Stromal cell of bone marrow (primary cell): ENCODE measurements around the gene FLYWCH2.
"Not testable (repeated sequence)": the region's sequence is repeated elsewhere in the genome, so short reads cannot be mapped to it uniquely, and the experiment has no call there.

Experiments used
- DNase-seq: peaks from one replicate; pipeline ENCODE4 v3.0.0-alpha.2; 2012; ENCODE audit warnings: low read depth

The FLYWCH2 gene

DNA sequence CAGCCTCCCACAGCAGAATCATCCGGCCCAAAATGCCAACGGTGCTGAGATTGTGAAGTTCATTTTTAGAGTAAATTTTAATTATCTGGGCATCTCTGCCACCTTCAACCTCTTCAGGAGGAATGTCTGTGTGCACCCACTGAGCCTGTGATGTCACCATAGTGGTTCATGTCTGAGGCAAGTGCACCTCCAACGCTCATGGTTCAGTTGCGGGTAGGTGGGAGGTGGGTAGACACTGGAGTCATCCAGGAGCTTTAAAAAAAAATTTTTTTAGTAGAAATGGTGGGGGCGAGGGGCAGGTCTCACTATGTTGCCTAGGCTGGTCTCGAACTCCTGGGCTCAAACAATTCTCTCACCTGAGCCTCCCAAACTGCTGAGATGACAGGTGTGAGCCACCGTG, 30.6 kb downstream of the FLYWCH2 start:
- DNase-seq: no peak

DNA sequence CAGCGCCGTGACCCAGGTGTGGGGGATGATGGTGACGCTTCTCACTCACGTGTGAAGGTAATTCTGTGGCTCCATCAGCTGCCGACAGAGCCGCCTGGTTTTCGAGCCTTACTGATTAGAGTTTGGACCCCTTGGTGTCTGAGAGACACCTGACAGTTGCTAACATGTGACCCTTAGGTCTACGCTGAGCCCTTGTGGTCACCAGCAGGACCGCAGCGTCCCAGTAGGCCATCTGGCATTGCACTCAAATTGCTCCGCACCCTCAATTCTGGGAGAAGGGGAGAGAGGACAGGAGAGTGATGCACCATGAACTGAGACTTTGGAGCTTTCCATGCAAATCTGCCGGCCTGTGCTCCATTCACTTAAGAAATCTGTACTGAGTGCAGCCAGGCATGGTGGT, 31.2 kb downstream of the FLYWCH2 start:
- no peak for DNase-seq

DNA sequence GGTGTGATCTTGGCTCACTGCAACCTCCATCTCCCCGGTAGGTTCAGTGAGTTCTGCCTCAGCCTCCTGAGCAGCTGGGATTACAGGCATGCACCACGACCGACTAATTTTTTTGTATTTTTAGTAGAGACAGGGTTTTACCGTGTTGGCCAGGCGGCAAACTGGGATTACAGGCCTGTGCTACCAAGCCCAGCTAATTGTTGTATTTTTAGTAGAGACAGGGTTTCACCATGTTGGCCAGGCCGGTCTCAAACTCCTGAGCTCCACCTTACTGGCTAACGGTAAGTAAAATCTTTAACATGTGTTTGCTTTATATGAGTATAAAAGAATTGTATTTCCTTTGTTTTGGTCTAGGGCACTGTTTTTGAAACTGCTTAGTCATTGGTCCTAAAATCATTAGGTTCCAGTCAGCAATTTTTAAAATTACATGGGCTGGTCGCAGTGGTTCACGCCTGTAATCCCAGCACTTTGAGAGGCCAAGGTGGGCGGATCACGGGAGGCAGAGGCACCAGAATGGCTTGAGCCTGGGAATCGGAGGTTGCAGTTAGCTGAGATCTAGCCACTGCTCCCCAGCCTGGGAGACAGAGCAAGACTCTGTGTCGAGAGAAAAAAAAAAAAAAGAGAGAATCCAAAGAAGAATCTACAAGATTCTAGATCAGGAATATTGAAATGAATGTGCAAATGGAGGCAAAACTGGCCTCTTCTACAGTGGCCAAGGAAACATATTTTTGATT, 32.3 kb downstream of the FLYWCH2 start:
- peak; percentile 2 for DNase-seq

DNA sequence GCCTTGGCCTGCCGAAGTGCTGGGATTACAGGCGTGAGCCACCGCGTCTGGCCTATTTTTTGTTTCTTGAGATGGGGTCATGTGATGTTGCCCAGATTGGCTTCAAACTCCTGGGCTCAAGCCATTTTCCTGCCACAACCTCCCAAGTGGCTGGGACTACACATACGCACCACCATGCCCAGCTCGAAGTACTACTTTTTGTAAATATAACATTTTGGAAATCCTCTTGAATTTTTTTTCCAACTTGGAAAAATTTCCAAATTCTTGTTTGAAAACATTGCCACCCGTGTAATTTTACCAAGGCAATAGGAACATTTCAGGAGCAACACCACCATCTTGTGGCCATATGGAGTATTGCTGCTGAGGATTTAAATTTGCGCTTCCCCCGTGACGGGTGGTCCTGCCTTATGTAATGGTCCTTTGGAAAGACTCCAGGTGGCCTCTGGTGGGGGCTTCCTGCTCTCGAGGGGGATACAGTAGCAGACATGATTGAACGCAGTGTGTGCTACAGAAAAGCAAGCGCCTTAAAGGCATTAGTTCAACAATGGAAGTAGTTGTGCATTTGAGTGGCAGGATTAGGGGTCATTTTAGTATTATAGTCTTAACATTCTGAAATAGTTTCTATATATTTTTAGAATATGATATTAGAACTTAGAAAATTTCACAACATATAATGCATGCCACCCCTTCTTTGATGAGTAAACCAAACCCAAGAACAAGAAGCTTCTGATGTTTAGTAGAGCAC, 36.7 kb downstream of the FLYWCH2 start:
- DNase-seq: peak; percentile 83

DNA sequence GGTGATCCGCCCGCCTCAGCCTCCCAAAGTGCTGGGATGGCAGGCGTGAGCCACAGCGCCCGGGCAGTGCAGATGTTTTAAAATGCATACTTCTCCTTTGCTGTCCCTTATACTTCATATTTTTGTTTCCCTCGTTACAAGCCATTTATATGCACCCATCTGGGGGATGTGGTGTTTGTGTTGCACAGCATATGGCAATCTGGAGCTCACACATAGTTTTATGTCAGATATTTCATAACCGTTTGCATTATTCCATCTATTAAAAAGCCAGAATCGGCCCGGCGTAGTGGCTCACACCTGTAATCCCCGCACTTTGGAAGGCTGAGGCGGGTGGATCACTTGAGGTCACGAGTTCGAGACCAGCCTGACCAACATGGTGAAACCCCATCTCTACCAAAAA, 40.5 kb downstream of the FLYWCH2 start:
- DNase-seq: no peak

DNA sequence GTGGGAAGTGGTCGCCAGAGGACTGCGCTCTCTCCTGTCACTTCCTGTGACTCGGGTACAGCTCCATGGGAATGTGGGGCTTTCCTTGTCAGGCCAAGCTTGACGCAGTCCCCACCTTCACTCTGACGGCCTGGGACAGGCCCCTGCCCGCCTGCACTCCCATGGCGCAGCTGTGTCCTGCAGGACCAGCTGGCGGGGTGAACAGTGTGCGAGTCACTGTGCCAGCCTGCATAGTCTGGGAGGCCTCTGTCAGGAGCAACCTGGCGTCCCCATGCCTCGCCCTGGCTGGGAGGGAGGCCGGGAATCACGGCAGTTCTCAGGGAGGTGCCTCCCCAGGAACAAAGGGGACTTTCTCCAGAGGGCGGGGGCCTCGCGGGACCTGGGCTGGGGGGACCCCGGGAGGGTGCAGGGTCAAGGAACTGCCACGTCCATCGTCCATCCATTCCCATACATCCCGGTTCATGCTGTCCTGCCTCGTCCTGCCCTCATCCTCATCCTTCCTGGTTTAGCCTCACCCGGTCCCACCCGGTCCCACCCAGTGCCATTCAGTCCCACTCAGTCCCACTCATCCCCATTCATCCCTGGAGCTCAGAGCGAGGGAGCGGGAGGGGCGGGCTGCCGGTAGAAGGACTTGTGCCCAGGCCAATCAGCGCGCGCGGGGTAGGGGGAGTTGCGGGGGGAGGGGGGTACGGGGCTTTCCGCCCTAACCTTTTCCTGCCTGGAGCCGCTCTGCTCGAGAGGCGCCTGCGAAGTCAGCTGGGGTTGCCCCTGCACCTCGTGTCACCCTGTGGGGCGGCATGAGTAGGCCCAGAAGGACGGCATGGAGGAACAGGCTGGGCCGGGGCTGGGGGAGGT, 42.1 kb downstream of the FLYWCH2 start:
- no peak for DNase-seq

DNA sequence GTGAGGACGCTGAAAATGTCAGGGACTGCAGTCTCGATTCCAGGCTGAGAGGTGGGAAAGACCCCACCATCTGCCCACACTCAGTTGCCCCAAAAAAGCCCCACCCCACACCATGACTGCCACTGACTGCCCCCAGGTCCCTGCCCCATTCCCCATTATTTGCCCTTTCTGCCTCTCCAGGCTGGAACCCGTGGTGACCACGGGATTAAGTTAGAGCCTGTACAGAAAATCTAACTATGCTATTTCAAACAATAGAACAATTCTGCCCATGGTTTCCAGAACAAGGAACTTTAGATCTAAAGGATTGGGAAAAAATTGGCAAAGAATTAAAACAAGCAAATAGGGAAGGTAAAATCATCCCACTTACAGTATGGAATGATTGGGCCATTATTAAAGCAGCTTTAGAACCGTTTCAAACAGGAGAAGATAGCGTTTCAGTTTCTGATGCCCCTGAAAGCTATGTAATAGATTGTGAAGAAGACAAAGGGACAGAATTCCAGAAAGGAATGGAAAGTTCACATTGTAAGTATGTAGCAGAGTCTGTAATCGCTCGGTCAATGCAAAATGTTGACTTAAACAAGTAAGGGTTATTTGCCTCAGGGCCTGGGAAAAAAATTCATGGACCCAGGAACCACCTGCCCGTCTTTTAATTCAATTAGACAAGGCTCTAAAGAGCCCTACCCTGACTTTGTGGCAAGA, 43.1 kb downstream of the FLYWCH2 start:
- no peak for DNase-seq

DNA sequence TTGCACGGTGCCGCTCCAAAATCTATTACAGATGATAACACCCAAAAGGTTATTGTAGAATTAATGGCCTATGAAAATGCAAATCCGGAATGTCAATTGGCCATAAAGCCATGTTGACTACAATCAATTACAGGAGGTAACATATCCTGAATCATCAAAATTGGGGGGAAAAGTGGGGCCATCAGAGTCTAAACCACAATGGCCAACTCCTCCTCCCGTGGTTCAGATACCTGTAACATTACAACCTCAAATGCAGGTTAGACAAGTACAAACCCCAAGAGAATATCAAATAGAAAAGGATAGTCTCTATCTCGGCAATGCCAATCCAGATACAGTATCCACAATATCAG, 43.6 kb downstream of the FLYWCH2 start:
- no peak for DNase-seq

DNA sequence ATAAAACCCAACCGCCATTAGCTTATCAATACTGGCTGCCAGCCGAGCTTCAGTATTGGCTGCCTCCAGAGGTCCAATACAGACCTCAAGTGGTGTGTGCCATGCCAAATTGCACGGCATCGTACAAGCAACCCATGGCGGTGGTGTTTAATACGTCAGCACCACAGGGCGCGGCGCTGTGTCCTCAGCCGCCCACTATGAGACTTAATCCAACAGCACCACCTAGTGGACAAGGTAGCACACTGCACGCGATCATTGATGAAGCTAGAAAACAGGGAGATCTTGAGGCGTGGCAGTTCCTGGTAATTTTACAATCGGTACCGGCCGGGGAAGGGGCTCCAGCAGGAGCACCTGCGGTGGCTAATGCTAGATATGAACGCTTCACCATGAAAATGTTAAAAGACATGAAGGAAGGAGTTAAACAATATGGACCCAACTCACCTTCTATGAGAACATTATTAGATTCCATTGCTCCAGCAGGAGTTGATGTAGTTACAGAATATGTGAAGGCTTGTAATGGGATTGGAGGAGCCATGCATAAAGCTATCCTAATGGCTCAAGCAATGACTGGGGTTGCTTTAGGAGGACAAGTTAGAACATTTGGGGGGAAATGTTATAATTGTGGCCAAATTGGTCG, 44.1 kb downstream of the FLYWCH2 start:
- DNase-seq: peak; percentile 76

DNA sequence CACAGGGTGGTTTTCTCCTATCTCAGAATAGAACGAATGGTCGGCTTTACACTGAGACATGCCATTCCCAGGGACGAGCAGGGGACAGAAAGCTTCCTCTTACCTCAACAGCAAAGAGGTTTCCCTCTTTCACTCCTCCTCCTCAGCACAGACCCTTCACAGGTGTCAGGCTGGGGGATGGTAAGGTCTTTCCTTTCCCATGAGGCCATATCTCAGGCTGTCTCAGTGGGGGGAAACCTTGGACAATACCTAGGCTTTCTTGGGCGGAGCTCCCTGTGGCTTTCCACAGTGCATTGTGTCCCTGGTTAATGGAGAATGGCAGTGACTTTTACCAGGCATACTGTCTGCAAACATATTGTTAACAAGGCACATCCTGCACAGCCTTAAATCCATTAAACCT, 45.1 kb downstream of the FLYWCH2 start:
- DNase-seq: not testable (repeated sequence)

DNA sequence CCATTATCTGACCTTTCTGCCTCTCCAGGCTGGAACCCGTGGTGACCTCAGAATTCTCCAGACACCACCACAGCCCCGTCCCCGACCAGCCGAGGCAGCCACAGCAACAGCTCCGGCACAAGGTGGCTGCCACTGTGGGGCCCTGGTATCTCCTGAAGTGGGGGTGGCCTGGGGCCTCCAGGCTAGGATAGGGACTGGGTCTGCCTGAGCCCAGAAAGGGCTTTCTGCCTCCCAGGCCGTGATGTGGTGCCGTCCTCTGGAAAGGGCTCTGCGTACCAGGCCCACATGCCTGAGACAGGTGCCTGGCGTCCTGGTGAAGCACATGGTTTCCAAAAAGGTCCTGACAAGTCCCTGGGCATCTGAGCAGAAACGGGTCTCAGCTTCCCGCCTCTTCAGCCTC, 45.8 kb downstream of the FLYWCH2 start:
- DNase-seq: no peak

DNA sequence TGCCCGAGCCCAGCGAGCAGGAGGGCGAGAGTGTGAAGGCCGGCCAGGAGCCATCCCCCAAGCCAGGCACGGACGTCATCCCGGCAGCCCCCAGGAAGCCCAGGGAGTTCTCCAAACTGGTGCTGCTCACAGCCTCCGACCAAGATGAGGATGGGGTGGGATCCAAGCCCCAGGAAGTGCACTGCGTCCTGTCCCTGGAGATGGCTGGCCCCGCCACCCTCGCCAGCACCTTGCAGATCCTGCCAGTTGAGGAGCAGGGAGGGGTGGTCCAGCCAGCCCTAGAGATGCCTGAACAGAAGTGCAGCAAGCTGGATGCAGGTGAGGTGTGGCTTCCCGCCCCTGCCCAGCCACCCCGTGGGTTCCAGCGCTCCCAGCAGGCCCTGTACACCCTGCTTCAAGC, 46.7 kb downstream of the FLYWCH2 start:
- no peak for DNase-seq

DNA sequence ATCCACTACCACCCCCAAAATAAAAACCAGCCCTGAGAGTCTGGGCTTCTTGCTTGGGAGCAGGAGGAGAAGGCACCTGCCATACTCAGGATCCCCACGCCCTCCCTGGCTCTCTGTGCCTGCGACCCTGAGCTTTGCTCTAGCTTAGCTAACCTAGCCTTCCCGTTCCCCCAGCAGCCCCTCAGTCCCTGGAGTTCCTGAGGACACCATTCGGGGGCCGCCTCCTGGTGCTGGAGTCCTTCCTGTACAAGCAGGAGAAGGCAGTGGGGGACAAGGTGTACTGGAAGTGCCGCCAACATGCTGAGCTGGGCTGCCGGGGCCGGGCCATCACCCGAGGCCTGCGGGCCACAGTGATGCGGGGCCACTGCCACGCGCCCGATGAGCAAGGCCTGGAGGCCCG, 47.2 kb downstream of the FLYWCH2 start:
- DNase-seq: no peak

DNA sequence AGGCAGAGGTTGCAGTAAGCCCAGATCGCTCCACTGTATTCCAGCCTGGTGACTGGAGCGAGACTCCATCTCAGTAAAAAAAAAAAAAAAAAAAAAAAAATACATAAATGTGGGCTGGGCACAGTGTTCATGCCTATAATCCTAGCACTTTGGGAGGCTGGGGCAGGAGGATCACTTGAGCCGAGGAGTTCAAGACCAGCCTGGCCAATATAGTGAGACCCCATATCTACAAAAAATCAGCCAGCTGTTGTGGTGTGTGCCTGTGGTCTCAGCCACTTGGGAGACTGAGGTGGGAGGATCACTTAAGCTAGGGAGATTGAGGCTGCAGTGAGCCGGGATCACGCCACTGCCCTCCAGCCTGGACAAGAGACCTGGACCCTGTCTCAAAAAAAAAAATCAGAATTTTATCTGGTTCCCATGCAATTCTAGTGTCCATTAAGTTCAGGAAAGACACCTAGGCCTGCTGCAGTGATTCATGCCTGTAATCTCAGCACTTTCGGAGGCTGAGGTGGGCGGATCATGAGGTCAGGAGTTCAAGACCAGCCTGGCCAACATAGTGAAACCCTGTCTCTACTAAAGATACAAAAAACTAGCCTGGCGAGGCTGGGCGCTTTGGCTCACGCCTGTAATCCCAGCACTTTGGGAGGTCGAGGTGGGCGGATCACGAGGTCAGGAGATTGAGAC, 48.4 kb downstream of the FLYWCH2 start:
- not testable (repeated sequence) for DNase-seq

DNA sequence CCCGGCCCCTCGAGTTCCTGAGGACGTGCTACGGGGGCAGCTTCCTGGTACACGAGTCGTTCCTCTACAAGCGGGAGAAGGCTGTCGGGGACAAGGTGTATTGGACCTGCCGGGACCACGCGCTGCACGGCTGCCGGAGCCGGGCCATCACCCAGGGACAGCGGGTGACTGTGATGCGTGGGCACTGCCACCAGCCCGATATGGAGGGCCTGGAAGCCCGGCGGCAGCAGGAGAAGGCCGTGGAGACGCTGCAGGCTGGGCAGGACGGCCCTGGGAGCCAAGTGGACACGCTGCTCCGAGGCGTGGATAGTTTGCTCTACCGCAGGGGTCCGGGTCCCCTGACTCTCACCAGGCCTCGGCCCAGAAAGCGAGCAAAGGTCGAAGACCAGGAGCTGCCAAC, 50.1 kb downstream of the FLYWCH2 start:
- no peak for DNase-seq

DNA sequence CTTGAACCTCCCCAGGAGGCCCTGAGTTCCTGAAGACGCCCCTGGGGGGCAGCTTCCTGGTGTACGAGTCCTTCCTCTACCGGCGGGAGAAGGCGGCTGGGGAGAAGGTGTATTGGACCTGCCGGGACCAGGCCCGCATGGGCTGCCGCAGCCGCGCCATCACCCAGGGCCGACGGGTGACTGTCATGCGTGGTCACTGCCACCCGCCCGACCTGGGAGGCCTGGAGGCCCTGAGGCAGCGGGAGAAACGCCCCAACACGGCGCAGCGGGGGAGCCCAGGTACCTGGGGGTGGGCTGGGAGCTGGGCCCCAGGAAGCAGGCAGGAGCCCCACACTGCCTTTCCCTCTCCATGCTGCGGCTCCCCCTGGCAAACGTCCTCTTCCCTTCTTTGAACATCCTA, 50.7 kb downstream of the FLYWCH2 start:
- DNase-seq: no peak

DNA sequence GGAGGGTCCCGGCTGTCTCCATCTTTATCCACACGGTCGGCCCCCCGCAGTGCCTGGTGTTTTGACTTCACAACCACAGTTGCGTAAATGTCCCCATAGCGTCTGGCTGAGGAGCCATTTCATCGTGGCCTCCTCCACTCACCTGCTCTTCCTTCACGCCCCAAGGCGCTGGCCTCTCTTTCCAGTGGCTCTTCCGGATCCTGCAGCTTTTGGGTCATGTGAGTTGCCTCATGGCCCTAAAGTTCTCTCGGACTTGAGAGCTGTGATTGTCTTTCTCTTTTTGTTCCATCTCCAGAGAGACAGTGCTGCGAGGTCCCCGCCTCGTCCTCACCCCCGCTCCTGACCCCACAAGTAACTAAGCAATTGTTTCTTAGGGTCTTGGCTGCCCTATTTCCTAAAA, 51.4 kb downstream of the FLYWCH2 start:
- DNase-seq: no peak

DNA sequence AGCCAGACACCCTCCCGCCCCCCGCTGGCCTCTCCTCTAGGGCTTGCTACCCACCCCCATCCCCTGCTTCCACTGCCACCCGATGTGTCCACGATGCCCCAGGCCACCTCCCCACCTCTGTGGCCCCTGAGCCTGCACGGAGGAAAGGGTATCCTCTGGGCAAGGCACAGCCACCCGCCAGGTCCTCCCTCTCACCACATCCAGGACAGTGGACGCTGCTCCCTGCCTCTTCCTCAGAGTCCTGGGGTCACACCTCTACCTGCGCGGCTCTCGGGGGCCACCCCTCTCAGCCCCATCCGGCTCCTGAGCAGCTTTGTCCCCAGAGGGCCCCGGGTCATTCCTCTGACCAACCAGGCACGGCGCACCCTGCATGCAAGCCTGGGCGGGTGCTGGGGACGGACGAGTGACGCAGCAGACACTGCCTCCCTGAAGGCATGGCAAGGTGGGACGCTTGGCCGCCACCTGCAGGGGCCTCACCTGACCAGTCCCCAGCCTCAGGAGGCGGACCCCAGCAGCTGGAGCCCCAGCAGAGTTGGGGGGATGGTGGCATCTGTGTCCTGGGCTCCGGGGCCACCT, 53.5 kb downstream of the FLYWCH2 start:
- DNase-seq: no peak

DNA sequence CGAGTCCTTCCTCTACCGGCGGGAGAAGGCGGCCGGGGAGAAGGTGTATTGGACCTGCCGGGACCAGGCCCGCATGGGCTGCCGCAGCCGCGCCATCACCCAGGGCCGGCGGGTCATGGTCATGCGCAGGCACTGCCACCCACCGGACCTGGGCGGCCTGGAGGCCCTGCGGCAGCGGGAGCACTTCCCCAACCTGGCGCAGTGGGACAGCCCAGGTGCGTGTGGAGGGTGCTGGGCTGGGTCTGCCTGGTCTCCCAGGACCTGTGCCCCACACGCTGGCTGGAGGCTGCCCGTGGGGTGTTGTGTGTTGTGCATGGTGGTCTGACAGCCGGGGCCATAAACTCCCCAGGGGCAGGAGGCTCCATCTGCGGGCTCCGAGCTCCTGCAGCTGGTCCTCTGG, 54.2 kb downstream of the FLYWCH2 start:
- no peak for DNase-seq

DNA sequence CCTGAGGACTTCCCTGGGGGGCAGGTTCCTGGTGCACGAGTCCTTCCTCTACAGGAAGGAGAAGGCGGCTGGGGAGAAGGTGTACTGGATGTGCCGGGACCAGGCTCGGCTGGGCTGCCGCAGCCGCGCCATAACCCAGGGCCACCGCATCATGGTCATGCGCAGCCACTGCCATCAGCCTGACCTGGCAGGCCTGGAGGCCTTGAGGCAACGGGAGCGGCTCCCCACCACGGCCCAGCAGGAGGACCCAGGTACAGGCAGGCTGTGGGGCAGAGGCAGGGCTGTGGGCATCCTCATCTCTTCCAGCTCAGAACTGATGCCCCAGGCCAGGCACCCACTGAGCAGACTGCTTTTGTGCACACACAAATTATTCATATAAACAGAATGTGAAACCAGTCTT, 55.2 kb downstream of the FLYWCH2 start:
- no peak for DNase-seq

DNA sequence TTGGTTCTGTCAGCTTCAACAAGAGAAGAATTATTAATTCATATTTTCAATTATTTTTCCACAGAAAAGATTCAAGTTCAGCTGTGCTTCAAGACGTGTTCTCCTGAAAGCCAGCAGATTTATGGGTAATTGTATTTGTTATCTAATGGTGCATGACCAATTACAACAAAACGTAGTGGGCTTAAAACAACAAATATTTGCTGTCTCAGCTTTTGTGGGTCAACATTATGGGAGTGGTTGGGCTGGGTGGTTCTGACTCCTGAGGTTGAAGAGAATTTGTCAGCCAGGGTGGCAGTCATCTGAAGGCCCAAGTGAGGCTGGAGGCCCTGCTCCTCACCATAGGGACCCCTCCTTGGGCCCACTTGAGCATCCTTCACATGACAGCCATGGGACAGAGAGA, 57.0 kb downstream of the FLYWCH2 start:
- no peak for DNase-seq
